Activated naive CD4-positive, alpha-beta T cell treated with anti-CD3 and anti-CD28 coated beads, Interleukin-2, amount 10 ng/mL, durations not matched to agents 7 days and 5 days (primary cell): ENCODE results near the gene LRRC4C.

ENCODE experiments used
- CTCF ChIA-PET: fragments of 350-600 bp; sonication (Branson Sonifier 250); formaldehyde crosslinking; loops from one replicate; lab custom pipeline; 2021; ENCODE audit warnings: antibody characterized with exemption; lab: Charles Lee
- DNase-seq: peaks from one replicate; pipeline ENCODE4 v3.0.0-alpha.2; 2020
- H3K27ac Mint-ChIP-seq: one replicate; pipeline ENCODE4 v1.8.0; 2021; ENCODE audit warnings: mild to moderate bottlenecking, moderate library complexity, mixed read lengths
- H3K27me3 Mint-ChIP-seq: one replicate; pipeline ENCODE4 v1.8.0; 2021; ENCODE audit warnings: mild to moderate bottlenecking, mixed read lengths
- H3K36me3 Mint-ChIP-seq: one replicate; pipeline ENCODE4 v1.8.0; 2021; ENCODE audit warnings: mixed read lengths
- H3K4me1 Mint-ChIP-seq: one replicate; pipeline ENCODE4 v1.8.0; 2021; ENCODE audit warnings: mixed read lengths
- H3K4me3 Mint-ChIP-seq: one replicate; pipeline ENCODE4 v1.8.0; 2021; ENCODE audit warnings: mild to moderate bottlenecking, moderate library complexity, mixed read lengths
- H3K9me3 Mint-ChIP-seq: one replicate; pipeline ENCODE4 v1.8.0; 2021; ENCODE audit warnings: mixed read lengths

The LRRC4C gene

DNA sequence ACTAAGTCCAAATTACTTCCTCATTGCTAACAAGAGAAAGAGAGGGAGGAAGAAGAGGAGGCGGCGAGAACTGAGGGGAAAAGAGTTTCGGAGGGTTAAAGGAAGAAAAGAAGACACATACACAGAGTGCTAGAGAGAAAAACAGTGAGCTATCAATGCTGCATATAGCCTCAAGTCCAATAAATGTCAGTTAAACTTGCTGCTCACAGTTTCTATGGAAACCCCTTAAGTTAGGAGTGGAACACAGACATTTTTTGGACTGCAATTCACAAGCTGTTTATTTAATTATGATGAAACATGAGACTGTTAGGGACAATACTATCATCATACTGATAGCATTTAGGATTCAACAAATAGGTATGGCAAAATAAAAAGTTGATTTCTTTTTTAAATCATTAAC lies 1320.4 kb downstream of the LRRC4C start:
- H3K4me3 Mint-ChIP-seq, result no peak overlapping the region
- DNase-seq, result no peak
- no peaks in the 10 kb centered on the region for H3K36me3 Mint-ChIP-seq
- no peaks in the 10 kb centered on the region for H3K4me1 Mint-ChIP-seq
- peaks cover 20% of the 10 kb centered on the region for H3K9me3 Mint-ChIP-seq
- H3K27ac Mint-ChIP-seq, result no peak overlapping the region
- H3K27me3 Mint-ChIP-seq, result no peaks in the 10 kb centered on the region
- CTCF ChIA-PET, result no interaction called here

GRCh38 chr11:40134820-40135570 lies 1324.5 kb downstream of the LRRC4C start:
- no peak overlapping the region for H3K27ac Mint-ChIP-seq
- H3K9me3 Mint-ChIP-seq, result no peaks in the 10 kb centered on the region
- DNase-seq, result no peak
- CTCF ChIA-PET, result no interaction called here
- H3K4me3 Mint-ChIP-seq, result no peak overlapping the region
- H3K36me3 Mint-ChIP-seq, result no peaks in the 10 kb centered on the region
- no peaks in the 10 kb centered on the region for H3K4me1 Mint-ChIP-seq
- no peaks in the 10 kb centered on the region for H3K27me3 Mint-ChIP-seq

- no peaks in the 10 kb centered on the region for H3K9me3 Mint-ChIP-seq
- CTCF ChIA-PET, result no interaction called here
- no peak for DNase-seq
These were observed 1326.0 kb downstream of the LRRC4C start for GRCh38 chr11:40133498-40133897.

DNA sequence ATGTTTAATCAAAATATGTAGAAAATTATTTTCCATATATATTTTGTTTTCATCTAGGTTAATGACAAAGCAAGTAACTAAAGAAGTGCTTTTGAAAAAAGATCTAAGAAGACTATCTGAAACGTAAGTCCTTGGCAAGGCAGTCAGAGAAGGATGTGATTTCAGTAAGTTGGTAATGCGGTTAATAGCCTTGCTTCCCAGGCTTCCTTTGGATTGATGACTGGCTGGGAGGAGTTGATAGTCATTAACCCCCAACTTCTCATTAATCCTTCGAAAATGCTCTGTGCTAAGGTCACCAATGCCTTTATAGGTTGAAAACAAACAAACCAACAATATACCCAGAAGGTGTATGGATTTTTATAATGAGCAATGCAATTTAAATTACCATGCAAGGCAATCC lies 1326.5 kb downstream of the LRRC4C start:
- CTCF ChIA-PET, result no interaction called here
- H3K27me3 Mint-ChIP-seq, result no peaks in the 10 kb centered on the region
- H3K9me3 Mint-ChIP-seq, result no peaks in the 10 kb centered on the region

More at GRCh38 chr11:40133498-40133897, 1326.0 kb downstream of the LRRC4C start:
- H3K4me1 Mint-ChIP-seq, result no peaks in the 10 kb centered on the region
- H3K4me3 Mint-ChIP-seq, result no peak overlapping the region
- no peaks in the 10 kb centered on the region for H3K36me3 Mint-ChIP-seq
- no peaks in the 10 kb centered on the region for H3K27me3 Mint-ChIP-seq
- H3K27ac Mint-ChIP-seq, result no peak overlapping the region

DNA sequence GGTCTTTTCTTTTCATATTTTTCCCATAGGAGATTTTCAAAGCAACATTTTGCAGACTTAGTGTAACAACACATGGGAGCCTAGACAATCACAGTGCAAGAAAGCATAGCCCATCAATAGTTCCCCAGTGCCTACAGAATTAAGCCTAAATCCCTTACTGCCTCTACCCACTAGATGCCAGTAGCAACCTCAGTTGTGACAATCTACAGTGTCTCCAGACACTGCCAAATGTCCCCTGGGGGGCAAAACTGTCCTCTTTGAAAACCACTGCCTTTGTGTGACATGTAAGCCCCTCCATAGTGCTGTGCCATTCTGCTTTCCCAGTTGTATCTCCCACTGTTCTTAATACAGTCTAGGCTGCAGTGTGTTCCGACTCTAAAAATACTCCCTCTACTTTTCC lies 1329.0 kb downstream of the LRRC4C start:
- Mint-ChIP-seq H3K4me1 (no peaks in the 10 kb centered on the region), H3K36me3 (no peaks in the 10 kb centered on the region), H3K4me3 (no peak overlapping the region), H3K27me3 (no peaks in the 10 kb centered on the region), H3K27ac (no peak overlapping the region), H3K9me3 (no peaks in the 10 kb centered on the region)
- DNase-seq, result no peak
- CTCF ChIA-PET, result no interaction called here

More for the DNA sequence above, 1326.5 kb downstream of the LRRC4C start:
- no peaks in the 10 kb centered on the region for H3K4me1 Mint-ChIP-seq
- no peaks in the 10 kb centered on the region for H3K36me3 Mint-ChIP-seq
- H3K4me3 Mint-ChIP-seq, result no peak overlapping the region
- no peak for DNase-seq
- no peak overlapping the region for H3K27ac Mint-ChIP-seq

DNA sequence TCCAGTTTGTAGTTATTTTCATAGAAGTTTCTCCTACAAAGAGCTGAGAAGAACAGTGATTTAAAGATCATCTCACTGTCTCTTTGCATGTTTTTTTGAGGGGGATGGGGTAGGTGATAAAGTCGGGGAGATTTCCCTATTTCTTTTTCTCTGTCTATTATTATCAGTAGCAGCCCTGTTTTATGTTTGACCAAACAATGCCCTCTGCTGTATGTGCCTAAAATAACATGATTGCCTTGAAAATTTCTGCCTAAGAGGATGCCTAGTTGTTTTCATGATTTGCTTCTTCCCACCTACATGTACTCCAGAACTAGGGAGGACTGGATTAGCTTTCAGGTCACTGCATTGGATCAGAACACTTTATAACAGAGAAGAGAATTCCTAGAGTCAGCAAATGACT lies 1330.2 kb downstream of the LRRC4C start:
- no peak for DNase-seq
- Mint-ChIP-seq H3K27me3 (no peaks in the 10 kb centered on the region), H3K4me1 (no peaks in the 10 kb centered on the region), H3K27ac (no peak overlapping the region), H3K4me3 (no peak overlapping the region), H3K9me3 (no peaks in the 10 kb centered on the region), H3K36me3 (no peaks in the 10 kb centered on the region)
- CTCF ChIA-PET, result no interaction called here

DNA sequence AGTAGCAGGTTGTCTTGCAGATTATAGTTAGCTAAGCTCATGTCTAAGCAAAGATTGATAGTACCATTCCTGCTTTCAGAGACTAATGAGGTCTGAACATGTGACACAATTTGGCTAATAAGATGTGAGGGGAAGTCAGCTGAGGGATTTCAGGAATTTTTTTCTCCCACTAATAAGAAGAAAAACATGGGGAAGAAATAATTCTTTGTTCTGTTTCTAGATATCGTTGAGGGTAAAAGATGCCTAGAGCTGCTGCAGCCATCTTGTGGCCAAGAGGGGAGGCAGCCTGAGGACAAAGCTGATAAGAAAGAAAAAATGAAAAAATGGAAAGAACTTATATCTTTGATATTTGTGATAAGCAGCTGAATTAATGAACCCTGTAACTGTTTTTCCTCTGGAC lies 1334.4 kb downstream of the LRRC4C start:
- H3K36me3 Mint-ChIP-seq, result no peaks in the 10 kb centered on the region
- no peak for DNase-seq
- CTCF ChIA-PET, result no interaction called here

DNA sequence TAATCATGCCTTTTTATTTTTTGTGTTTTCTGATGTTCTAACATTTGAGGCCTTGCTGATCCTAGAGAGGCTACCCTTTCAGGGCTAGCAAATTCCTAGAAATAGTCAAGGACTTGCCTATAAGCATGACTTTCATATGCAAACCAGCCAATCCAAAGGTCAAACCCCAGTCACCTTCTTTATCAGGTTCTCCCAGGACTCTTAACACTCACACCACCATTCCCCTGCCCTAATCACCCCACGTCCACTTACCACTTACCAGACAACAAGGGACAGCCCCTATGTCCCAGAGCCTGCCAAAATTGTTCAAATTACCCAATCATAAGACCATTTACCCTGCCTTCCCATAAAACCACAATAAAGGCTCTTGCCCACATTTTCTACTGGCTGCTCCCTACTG lies 1339.8 kb downstream of the LRRC4C start:
- H3K4me3 Mint-ChIP-seq, result no peak overlapping the region
- H3K36me3 Mint-ChIP-seq, result no peaks in the 10 kb centered on the region
- no peak overlapping the region for H3K27ac Mint-ChIP-seq
- H3K27me3 Mint-ChIP-seq, result no peaks in the 10 kb centered on the region
- H3K4me1 Mint-ChIP-seq, result no peaks in the 10 kb centered on the region
- CTCF ChIA-PET, result no interaction called here
- no peak for DNase-seq
- peaks cover 19% of the 10 kb centered on the region for H3K9me3 Mint-ChIP-seq

More for the DNA sequence above, 1334.4 kb downstream of the LRRC4C start:
- Mint-ChIP-seq H3K9me3 (peaks cover 3% of the 10 kb centered on the region), H3K27ac (no peak overlapping the region), H3K27me3 (no peaks in the 10 kb centered on the region), H3K4me3 (no peak overlapping the region), H3K4me1 (no peaks in the 10 kb centered on the region)

- CTCF ChIA-PET, result no interaction called here
- no peak overlapping the region for H3K27ac Mint-ChIP-seq
- H3K9me3 Mint-ChIP-seq, result peaks cover 20% of the 10 kb centered on the region
- H3K27me3 Mint-ChIP-seq, result no peaks in the 10 kb centered on the region
- DNase-seq, result no peak
- no peak overlapping the region for H3K4me3 Mint-ChIP-seq
- H3K36me3 Mint-ChIP-seq, result no peaks in the 10 kb centered on the region
- H3K4me1 Mint-ChIP-seq, result no peaks in the 10 kb centered on the region
These were observed 1340.7 kb downstream of the LRRC4C start for GRCh38 chr11:40118780-40119179.

GRCh38 chr11:40118026-40118425 lies 1341.4 kb downstream of the LRRC4C start:
- CTCF ChIA-PET, result interaction anchor here (0.7 kb wide), 1 partner anchor 59 kb away, joined by 3 read pairs; no protein-coding TSS in a partner anchor
- H3K9me3 Mint-ChIP-seq, result peaks cover 20% of the 10 kb centered on the region
- no peaks in the 10 kb centered on the region for H3K36me3 Mint-ChIP-seq
- no peak overlapping the region for H3K27ac Mint-ChIP-seq
- DNase-seq, result no peak
- H3K27me3 Mint-ChIP-seq, result no peaks in the 10 kb centered on the region
- H3K4me1 Mint-ChIP-seq, result no peaks in the 10 kb centered on the region
- H3K4me3 Mint-ChIP-seq, result no peak overlapping the region

DNA sequence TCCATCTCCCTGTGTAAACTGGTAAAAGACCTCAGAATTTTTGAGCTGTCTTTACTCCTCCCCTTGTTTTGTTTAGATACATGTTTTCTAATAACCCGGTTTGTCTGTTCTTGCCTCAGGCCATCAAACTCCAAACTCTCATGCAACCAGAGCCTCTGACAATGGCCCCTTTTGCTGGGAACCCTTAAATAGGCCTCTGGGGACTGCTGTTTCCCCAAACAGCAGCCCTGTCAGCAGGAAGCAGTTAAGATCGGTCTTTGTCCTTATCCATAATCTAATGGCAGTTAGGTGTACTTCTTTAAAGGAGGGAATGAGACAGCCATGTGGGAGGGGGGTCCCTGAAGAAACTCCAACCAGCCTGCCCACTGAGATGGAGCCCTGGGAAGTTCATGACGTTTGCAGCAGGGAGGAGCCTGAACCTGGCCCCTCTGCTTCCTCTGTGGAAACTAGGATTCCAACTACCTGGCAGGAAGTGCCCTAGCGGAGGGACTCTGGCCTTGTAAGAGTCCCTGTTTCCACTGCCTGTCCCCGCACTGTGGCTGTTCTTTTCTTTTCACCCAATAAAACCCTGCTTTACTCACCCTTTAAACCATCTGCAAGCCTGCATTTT lies 1354.4 kb downstream of the LRRC4C start:
- Mint-ChIP-seq H3K9me3 (peaks cover 12% of the 10 kb centered on the region), H3K27ac (no peak overlapping the region), H3K36me3 (no peaks in the 10 kb centered on the region), H3K27me3 (no peaks in the 10 kb centered on the region), H3K4me1 (no peaks in the 10 kb centered on the region), H3K4me3 (no peak overlapping the region)
- CTCF ChIA-PET, result no interaction called here
- no peak for DNase-seq

- H3K27ac Mint-ChIP-seq, result no peak overlapping the region
- no peaks in the 10 kb centered on the region for H3K36me3 Mint-ChIP-seq
- no peak overlapping the region for H3K4me3 Mint-ChIP-seq
- H3K4me1 Mint-ChIP-seq, result no peaks in the 10 kb centered on the region
- CTCF ChIA-PET, result no interaction called here
- H3K27me3 Mint-ChIP-seq, result no peaks in the 10 kb centered on the region
- peaks cover 12% of the 10 kb centered on the region for H3K9me3 Mint-ChIP-seq
- no peak for DNase-seq
These were observed 1358.7 kb downstream of the LRRC4C start for GRCh38 chr11:40100781-40101180.

GRCh38 chr11:40100162-40100553 lies 1359.3 kb downstream of the LRRC4C start:
- CTCF ChIA-PET, result no interaction called here
- H3K9me3 Mint-ChIP-seq, result peaks cover 9% of the 10 kb centered on the region
- H3K4me3 Mint-ChIP-seq, result no peak overlapping the region
- DNase-seq, result no peak
- no peaks in the 10 kb centered on the region for H3K4me1 Mint-ChIP-seq
- no peaks in the 10 kb centered on the region for H3K36me3 Mint-ChIP-seq
- no peaks in the 10 kb centered on the region for H3K27me3 Mint-ChIP-seq
- H3K27ac Mint-ChIP-seq, result no peak overlapping the region

GRCh38 chr11:40099426-40100161 lies 1359.9 kb downstream of the LRRC4C start:
- no peak for DNase-seq
- CTCF ChIA-PET, result no interaction called here
- peaks cover 9% of the 10 kb centered on the region for H3K9me3 Mint-ChIP-seq
- H3K4me3 Mint-ChIP-seq, result no peak overlapping the region
- H3K27me3 Mint-ChIP-seq, result no peaks in the 10 kb centered on the region
- no peaks in the 10 kb centered on the region for H3K36me3 Mint-ChIP-seq
- no peaks in the 10 kb centered on the region for H3K4me1 Mint-ChIP-seq
- no peak overlapping the region for H3K27ac Mint-ChIP-seq

DNA sequence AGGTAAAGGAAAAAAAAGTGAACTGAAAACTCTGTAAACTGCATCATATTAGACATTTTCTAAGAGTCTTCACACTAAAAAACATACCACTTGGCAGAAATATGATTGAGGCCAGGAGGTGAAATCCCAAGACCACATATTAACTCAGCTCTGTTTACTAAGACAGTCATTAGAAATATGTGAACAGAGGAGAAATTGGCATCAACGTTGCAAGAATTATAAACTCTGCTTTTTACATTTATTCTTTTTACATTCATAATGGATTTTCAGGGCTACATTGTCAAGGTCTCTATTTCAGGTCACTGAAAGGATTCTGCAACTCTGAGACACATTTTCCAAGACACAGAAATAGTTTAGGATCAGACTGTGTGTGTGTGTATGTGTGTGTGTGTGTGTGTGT lies 1364.0 kb downstream of the LRRC4C start:
- no peaks in the 10 kb centered on the region for H3K27me3 Mint-ChIP-seq
- H3K27ac Mint-ChIP-seq, result no peak overlapping the region
- no peaks in the 10 kb centered on the region for H3K9me3 Mint-ChIP-seq
- DNase-seq, result no peak
- CTCF ChIA-PET, result no interaction called here
- H3K4me3 Mint-ChIP-seq, result no peak overlapping the region
- no peaks in the 10 kb centered on the region for H3K36me3 Mint-ChIP-seq
- no peaks in the 10 kb centered on the region for H3K4me1 Mint-ChIP-seq
